Measurements from ENCODE around the gene SCAF8. TPM values are rescaled to one million over a fixed set of nuclear protein-coding genes. Genes with fewer than 3 reads are reported as not detected.

The SCAF8 gene
- total RNA-seq, 1 donor: 83.4 TPM

- Histone ChIP-seq H3K27me3 (ENCODE audit: insufficient read depth, low read length) (no peaks in the 10 kb centered on the region), H3K4me1 (ENCODE audit: insufficient read depth, low read length) (no peaks in the 10 kb centered on the region), H3K9me3 (ENCODE audit: low read depth, low read length) (no peaks in the 10 kb centered on the region)
These were observed 130.8 kb downstream of the SCAF8 start for GRCh38 chr6:154864066-154864430.

DNA sequence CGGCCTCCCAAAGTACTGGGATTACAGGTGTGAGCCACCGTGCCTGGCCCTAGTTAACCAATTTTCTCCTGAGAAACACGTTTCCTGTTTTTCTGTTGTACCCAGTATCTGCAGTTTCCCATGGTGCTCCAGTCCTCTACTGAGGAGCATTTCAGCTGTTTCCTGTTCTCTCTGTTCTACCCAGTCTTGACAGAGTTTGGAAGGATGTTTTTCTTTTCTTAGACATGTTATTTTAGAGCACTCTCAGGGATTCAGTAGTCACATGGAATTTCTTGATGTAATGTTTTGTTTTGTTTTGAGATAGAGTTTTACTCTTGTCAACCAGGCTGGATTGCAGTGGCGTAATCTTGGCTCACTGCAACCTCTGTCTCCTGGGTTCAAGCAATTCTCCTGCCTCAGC, 132.1 kb downstream of the SCAF8 start:
- Histone ChIP-seq H3K9me3 (ENCODE audit: low read depth, low read length) (no peaks in the 10 kb centered on the region), H3K4me3 (ENCODE audit: low read length) (no peak overlapping the region), H3K4me1 (ENCODE audit: insufficient read depth, low read length) (no peaks in the 10 kb centered on the region), H3K27me3 (ENCODE audit: insufficient read depth, low read length) (no peaks in the 10 kb centered on the region)

More at GRCh38 chr6:154864066-154864430, 130.8 kb downstream of the SCAF8 start:
- H3K4me3 ChIP-seq (ENCODE audit: low read length): no peak overlapping the region

GRCh38 chr6:154868143-154868594, 135.0 kb downstream of the SCAF8 start:
- no peaks in the 10 kb centered on the region for H3K27me3 ChIP-seq (ENCODE audit: insufficient read depth, low read length)
- no peak overlapping the region for H3K4me3 ChIP-seq (ENCODE audit: low read length)
- H3K9me3 ChIP-seq (ENCODE audit: low read depth, low read length): no peaks in the 10 kb centered on the region
- no peaks in the 10 kb centered on the region for H3K4me1 ChIP-seq (ENCODE audit: insufficient read depth, low read length)

DNA sequence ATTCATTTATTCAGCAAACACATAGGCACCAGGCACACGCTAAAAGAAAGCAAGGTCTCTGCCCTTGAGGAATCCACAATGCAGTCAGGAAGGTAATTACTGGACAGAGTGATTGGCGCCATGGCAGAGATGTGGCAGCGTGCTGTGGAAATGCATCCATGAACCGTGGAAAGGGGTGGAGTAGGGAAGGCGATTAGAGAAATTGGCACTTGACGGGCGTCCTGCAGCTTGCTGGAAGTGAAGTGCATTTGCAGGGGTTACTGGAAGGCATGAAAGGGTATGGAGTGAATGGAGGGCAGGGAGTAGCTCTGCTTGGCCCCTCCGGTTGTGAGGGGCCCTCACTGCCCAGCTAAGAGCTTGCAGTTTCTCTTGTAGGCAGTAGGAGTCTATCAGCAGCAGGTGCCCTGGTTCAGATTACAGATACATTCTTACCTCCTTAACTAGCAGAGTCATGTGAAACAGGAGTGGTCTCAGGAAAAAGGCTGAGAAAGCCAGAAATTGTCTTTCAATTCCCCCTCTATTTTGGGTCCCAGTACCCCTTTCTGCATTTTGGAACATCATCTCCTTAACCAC, 139.4 kb downstream of the SCAF8 start:
- Histone ChIP-seq H3K4me3 (ENCODE audit: low read length) (no peak overlapping the region), H3K9me3 (ENCODE audit: low read depth, low read length) (no peaks in the 10 kb centered on the region), H3K27me3 (ENCODE audit: insufficient read depth, low read length) (no peaks in the 10 kb centered on the region), H3K4me1 (ENCODE audit: insufficient read depth, low read length) (no peaks in the 10 kb centered on the region)

GRCh38 chr6:154873546-154873945, 140.3 kb downstream of the SCAF8 start:
- H3K9me3 ChIP-seq (ENCODE audit: low read depth, low read length): no peaks in the 10 kb centered on the region

GRCh38 chr6:154874773-154875592, 141.8 kb downstream of the SCAF8 start:
- H3K4me1 ChIP-seq (ENCODE audit: insufficient read depth, low read length): no peaks in the 10 kb centered on the region
- no peaks in the 10 kb centered on the region for H3K9me3 ChIP-seq (ENCODE audit: low read depth, low read length)
- H3K27me3 ChIP-seq (ENCODE audit: insufficient read depth, low read length): no peaks in the 10 kb centered on the region

More at GRCh38 chr6:154873546-154873945, 140.3 kb downstream of the SCAF8 start:
- Histone ChIP-seq H3K4me3 (ENCODE audit: low read length) (no peak overlapping the region), H3K27me3 (ENCODE audit: insufficient read depth, low read length) (no peaks in the 10 kb centered on the region), H3K4me1 (ENCODE audit: insufficient read depth, low read length) (no peaks in the 10 kb centered on the region)

GRCh38 chr6:154876486-154877280, 143.5 kb downstream of the SCAF8 start:
- Histone ChIP-seq H3K4me1 (ENCODE audit: insufficient read depth, low read length) (no peaks in the 10 kb centered on the region), H3K4me3 (ENCODE audit: low read length) (no peak overlapping the region), H3K9me3 (ENCODE audit: low read depth, low read length) (no peaks in the 10 kb centered on the region), H3K27me3 (ENCODE audit: insufficient read depth, low read length) (no peaks in the 10 kb centered on the region)

More at GRCh38 chr6:154874773-154875592, 141.8 kb downstream of the SCAF8 start:
- H3K4me3 ChIP-seq (ENCODE audit: low read length): no peak overlapping the region

- Histone ChIP-seq H3K4me3 (ENCODE audit: low read length) (no peak overlapping the region), H3K9me3 (ENCODE audit: low read depth, low read length) (no peaks in the 10 kb centered on the region), H3K27me3 (ENCODE audit: insufficient read depth, low read length) (no peaks in the 10 kb centered on the region), H3K4me1 (ENCODE audit: insufficient read depth, low read length) (no peaks in the 10 kb centered on the region)
These were observed 145.8 kb downstream of the SCAF8 start for GRCh38 chr6:154878871-154879491.

GRCh38 chr6:154882107-154882506, 148.9 kb downstream of the SCAF8 start:
- H3K9me3 ChIP-seq (ENCODE audit: low read depth, low read length): no peaks in the 10 kb centered on the region
- no peaks in the 10 kb centered on the region for H3K4me1 ChIP-seq (ENCODE audit: insufficient read depth, low read length)
- no peaks in the 10 kb centered on the region for H3K27me3 ChIP-seq (ENCODE audit: insufficient read depth, low read length)
- no peak overlapping the region for H3K4me3 ChIP-seq (ENCODE audit: low read length)

Other genes with a start within 250 kb of the SCAF8 start
- gene CNKSR3, start 222.7 kb upstream of the SCAF8 start, total RNA-seq: 0.31 TPM

All from mononuclear cell (primary cell).